GM18511 (cell line): ENCODE results near the gene PTF1A.

Experiments
- ATAC-seq: cut with Tn5 transposase; IDR thresholded peaks from one replicate; pipeline ENCODE4 v1.9.1; 2021; ENCODE audit warnings: mild to moderate bottlenecking, moderate library complexity; ENCODE audit not compliant: unreplicated experiment

The PTF1A gene

DNA sequence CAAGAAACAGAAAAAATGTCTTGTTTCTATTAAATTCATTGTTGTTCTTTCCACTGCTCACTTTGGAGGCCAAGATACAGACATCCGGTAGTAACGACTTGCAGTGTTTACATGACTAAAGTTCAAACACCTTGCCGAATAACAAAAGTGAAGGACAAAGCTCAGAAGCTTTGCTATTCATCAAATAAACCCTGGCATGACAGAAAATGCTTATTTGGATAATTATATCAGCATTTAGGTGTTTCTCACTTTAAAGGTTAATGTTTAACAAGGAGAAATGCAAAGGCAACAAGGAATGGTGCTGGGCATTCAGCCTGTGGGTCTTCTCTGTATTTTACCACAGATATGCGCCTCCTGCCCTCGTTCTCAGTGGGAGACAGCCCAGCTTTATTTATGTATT, 5.4 kb upstream of the PTF1A start:
- ATAC-seq, result no peak

DNA sequence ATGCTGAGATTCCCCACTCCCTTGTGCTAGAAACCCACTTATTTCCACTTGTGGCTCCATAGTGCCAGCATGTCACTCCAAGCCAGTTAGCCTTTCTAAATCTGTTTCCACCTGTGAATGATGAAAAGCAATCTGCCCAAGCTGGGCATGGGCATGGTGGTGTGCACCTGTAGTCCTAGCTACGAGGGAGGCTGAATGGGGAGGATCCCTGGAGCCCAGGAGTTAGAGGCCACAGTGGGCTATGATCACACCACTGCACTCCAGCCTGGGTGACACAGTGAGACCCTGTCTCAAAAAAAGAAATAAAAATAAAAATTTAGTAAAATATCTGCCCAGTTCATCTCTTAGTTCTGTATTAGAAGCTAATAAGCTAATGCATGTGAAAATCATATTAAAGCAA, 5.0 kb upstream of the PTF1A start:
- ATAC-seq, result no peak

DNA sequence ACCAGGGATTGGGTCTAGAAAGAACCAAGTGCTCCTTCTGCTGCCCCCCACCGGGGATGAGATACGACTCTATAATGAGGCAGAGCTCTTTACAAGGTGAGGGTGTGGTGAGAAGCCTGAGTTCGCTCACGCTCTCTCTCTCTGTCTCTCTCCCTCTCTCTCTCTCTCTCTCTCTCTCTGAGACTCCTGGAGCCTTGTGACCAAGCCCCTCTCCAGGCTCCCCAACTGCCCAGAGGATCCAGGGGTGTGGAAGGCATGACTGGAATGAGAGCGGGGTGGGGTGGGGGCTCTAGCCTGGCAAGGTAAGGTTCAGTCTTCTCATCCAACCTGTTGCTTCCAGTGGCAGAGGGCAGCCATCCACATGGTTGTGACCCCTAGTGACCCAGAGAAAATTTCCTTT, 3.1 kb upstream of the PTF1A start:
- ATAC-seq, result no peak

DNA sequence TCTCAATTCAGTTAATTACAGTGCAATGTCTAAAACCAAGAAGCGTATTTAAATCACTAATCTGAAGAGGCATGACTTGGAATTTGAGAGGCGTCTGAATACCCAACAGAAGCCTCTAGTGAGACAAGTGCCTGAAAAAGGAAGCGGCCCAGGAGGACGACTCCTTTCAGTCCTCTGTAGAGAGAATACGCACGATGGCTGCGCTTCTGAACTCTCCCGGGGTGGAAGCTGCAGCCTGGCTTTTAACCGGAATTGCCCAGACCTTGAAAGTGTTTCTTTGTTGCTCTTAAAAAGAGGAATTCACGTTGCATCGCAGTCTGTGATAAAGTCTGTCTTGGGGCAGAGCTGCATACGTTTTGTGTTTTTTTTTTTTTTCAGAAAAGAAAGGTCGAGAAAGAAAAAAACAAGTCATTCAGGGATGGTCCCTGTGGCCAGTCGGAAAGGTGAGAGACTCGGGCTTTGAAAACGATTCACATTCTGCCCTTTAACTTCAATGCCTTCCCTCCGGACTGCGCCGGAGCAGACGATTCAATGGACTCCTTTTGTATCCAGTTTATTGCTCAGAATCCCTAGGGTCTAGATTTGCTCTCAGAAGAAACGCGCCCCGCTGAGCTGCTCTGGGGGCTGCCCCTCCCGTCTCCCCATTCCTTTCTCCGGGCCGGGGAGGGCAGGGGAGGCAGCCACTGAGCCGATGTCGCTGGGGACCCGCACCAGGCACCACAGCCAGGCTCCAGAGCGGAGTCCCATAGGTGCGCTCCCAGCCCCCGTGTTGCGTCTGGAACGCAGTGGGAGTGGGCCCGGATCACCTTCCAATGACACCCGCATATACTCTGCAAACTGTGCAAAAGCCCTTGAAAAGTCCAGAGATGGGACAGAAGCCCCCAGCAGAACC, 994 bp upstream of the PTF1A start:
- no peak for ATAC-seq

DNA sequence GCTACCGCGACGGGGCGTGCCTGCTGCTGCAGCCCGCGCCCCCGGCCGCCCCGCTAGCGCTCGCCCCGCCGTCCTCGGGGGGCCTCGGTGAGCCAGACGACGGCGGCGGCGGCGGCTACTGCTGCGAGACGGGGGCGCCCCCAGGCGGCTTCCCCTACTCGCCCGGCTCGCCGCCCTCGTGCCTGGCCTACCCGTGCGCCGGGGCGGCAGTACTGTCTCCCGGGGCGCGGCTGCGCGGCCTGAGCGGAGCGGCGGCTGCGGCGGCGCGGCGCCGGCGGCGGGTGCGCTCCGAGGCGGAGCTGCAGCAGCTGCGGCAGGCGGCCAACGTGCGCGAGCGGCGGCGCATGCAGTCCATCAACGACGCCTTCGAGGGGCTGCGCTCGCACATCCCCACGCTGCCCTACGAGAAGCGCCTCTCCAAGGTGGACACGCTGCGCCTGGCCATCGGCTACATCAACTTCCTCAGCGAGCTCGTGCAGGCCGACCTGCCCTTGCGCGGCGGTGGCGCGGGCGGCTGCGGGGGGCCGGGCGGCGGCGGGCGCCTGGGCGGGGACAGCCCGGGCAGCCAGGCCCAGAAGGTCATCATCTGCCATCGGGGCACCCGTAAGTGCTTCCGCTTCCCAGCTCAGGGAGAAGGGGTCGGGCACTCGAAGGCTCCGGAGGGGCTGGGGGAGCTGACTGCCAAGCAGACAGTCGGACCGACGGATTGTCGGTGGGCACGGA, 761 bp downstream of the PTF1A start:
- no peak for ATAC-seq

DNA sequence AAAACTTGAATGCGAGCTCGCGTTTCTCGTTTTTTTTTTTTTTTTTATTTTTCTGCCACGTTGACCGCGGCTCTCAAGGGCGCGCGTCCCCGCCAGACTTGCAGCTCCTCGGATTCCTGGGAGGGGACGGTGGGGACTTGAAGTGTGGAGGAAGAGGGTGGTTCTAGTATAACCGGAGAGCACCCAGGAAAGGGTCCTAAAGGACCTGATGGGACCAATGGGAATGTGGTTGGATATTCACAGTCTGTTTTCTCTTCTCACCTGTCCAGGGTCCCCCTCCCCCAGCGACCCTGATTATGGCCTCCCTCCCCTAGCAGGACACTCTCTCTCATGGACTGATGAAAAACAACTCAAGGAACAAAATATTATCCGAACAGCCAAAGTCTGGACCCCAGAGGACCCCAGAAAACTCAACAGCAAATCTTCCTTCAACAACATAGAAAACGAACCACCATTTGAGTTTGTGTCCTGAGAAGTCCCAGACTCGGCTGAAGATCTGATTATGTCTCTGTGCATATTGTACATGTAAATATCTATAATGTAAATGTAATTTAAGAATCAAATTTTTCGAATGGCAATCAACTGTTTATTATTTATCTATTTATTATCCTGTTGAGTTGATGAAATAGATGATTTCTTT, 1.4 kb downstream of the PTF1A start:
- no peak for ATAC-seq

DNA sequence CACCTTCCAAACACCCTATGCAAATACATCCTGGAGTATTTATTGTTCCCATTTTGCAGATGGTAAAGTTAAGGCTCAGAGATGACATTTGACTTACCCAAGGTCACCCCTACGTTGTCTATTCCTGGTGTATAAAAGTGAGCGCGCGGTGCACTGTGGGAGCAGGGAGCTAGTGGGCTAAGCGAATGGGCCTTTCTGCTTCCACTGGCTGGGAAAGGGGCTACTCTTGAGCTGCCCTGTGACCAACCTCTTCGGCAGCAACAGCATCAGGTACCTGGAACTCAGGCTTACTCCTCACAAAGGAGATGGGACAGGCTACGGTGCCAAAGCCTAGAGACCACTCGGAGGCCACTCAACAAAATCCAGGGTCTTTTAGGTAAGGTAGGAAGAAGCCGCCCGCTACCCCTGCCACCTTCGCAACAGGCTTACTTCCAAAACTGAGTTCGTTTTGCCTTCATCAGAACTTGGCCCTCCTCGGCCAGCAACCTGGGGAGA, 2.4 kb downstream of the PTF1A start:
- no peak for ATAC-seq

DNA sequence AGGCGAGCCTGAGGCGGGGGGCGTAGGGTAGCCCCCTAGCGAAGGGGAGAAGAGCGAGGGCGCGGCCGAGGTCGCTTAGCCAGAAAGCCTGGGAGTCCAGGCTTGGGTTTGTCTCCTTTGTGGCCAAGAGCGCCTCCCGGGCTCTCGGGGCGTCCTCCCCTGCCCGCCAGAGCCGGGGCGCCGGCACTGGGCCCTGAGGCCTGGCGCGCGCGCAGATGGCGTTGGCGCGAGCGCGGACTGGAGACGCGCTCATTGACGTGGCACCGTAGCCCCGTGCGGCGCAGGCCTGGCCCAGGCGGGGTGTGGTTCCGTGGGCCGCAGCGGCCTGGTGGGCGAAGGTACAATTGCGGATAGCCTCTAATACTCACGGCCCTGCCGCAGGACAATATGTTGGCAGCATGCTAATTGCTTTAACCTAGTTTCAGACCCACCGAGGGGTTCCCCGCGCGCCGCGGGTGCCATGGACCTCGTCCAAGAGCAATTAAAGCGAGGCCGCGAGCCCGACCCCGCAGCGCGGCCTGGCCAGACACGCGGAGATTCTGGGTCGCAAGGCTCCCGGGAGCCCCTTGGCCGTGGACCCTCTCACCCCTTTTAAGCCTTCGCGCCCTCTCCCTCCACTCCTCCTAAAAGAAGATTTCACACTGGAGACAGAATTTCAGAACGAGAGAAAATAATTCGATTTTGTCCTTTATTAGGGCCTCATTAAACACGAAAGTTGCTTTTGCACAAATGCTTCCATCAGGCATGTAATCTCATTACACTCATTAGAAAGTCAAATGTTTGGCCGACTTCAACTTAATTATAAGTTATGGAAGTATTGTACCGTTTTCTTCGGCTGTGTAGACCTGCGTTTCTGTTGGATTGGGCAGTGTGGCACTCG, 3.1 kb downstream of the PTF1A start:
- ATAC-seq, result no peak

DNA sequence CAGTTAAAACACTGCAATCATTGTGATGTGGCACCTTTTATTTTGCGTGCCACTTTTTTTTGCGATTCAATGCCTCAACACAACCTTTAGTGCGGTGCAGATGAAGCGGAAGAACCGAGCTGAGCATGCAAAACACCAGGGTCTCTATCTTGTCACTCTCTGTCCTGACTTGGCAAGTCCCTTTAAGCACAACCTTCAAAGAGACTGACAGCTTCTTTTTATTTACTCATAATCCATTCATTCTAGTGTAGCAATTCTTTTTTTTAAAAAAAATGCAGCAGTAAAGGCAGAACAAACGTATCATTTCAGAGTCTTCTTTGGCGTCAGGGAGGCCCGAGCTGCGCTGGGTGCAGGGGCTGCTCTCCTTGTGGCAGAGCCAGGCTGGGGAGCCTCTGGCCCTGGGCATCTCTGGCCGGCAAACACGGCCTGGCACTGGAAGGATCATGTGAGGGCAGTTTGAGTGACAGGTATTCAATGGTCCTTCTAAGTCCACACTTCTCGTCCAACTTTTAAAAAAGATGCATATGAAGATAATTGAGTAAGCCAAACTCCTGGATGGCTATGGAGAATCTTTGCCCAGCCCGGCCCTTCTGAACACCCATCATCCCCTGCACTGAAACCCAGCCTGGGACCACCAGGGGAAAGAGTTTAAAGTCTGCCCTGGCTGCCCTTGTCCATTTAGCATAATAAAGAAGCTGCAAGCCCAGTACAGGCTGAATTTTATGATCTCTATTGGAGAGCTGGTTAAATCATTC, 3.9 kb downstream of the PTF1A start:
- no peak for ATAC-seq

DNA sequence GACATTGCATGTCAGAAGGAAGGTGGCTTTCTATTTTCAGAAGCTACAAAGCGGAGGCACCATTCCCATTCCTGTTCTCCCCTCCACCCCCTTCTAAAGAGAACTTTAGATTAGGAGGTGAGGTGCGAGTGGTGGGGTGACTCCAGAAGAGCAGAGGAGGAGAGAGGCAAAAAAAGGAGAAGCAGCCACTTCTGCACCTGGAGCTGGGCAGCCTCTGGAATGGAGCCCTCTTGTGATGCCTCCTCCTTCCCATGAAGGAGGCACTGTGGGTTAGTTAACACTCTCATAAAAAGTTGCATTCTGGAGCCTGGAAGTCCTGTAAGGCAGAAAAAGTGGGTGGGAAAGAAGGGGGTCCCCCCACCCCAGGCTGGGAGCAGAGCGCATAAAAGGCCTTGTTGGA, 4.8 kb downstream of the PTF1A start:
- ATAC-seq, result no peak

DNA sequence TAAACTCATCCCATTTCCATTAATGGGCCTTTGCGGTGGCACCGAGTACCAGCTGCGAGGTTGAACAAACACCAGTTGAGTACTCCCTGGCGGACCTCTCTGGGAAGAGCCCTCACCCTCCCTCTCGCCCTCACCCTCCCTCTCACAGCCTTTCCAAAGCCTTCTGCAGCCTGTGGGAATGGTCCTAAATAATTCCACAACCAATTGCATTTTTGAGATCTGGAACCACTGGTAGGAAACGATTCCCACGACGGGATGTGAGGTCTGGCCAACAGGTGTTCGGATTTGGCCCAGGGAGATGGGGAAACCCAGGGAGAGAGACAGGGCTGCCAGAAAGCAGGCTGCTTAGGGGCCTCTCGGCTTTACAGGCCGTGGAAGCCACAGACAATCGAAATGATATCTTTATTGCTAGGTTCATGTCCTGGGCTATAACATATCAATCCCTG, 5.3 kb downstream of the PTF1A start:
- ATAC-seq, result no peak

DNA sequence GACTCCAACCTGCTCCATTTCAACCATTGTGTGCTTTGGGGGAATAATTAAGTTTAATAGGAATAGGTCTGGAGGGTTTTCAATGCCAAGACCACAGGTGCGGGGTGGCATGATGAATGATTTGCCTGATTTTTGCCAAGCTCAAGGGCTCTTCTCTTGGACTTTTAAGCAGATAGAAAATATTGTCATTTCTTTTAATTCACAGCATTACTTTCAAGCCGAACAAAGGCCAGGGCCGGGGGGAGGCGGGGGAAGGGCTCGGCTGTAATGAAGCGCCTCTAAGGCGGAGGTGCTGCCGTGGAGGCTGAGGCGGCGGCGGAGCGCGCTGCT, 6.5 kb downstream of the PTF1A start:
- no peak for ATAC-seq

DNA sequence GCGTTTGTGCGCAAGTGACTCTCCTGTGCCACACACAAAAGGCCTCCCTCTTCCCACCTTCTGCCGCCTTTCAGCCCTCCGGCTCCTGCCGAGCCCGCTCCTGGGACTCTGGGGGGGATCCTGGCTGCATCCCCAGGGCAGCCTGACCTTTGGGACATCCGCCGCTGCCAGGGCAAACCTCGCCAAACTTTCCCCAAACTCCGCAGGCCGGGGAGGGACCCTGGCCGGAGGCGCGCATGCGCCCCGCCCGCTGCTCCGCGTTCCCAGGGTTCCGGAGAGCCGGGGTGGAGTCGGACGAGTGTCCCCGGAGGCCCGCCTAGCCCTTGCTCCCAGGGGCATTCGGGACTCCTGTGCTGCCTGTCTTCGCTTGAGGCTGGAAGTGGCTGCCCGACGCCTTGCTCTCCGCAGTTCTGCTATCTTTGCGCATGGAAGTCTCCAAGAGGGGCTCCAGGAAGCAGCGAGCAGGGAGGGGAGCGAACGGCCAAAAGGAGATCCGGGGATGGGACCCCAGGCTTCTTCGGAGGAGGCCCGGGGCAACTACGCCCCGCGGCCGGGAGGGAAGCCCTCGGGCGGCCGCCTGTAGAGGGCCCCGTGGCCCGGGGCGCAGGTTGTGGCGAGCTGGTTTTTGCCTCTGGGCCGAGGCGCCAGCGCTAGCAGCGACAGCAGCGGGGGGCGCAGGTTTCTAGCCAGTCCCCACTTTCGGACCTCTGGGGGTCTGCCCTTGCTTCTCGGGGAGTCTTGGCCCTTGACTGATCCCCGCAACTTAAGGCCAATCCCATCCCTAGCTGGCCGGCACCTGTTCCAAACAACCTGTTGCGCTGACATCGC, 7.0 kb downstream of the PTF1A start:
- ATAC-seq, result no peak

DNA sequence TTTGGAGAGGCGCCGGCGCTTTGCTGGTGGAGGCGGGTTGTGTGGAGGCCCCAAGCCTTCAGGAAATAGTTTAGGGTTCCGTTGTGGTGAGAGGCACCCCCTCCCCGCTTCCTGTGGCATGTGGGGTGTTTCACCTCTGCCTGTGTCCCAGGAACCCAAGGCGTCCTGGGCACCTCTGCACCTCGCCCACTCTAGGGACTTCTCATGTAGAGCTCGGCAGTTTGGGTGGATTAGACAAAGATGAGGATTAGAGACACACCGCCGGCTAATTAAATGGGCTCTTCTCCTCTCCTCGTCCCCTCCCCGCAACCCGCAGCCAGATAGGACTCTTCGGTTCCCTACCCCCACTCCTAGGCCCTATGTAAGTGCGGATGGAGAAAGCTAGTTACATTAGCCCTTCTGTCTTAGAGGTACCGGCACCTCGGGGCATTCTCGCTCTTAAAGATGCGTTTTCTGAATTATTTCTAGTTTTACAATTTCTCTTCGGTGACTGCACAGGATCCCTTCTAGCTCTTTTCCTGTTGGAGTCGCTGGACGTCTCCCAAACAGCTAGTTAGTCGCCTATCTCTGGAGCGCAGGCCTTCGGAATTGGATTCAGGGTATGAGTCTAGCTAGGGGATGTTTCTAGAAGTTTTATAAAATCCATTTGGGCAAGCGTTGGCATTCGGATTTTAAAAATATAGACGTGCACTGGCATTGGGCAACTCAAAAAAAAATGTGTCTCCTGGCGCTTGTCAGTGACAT, 7.8 kb downstream of the PTF1A start:
- ATAC-seq, result no peak

DNA sequence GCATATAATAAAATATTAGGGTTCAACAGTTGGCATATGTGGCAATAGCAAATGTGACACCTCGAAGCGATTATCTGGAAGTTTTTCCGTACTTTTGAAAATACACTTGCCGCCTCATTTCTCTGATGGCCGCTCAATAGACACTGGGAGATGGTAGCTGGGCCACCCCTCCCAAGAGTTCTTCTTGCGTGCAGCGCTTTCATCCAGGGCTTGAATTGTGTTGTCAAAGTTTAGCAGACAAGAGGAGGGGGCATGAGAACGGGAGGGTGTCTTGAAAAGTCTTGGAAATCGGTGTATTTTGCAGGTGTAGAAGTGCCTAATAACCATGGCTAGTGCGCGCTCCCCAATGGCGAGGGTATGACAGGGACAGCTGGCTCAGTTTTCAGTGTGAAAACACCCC, 8.5 kb downstream of the PTF1A start:
- ATAC-seq, result no peak

DNA sequence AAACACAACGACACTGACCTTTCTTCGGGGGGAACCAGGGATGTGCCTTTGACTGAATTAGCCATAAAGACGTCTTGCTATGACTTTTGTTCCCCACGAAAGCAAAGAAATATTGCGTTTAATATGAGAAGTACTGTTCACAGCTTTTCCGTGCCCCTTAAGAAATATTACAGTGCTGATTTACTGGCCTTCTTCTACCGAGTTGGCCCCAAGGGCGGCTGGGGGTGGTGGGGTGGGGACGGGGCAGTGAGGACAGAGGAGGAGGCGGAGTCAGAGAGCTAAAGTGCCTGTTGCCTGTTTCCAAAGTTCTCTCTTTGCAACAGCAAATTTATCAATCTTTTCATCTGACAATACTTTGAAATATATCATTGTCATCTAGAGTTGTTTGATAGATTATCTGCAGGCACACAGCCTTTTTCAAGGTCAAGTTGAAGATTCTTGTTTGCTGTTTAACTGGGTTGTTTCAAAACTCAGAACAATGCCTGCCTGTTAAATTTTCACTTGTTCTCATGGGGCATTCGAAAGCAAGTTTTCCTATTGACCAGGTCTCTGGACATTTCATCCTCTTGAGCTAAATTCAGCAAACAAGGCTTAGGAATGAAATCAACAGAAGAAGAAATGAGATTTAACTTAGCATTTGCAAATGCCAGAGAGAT, 9.0 kb downstream of the PTF1A start:
- no peak for ATAC-seq

DNA sequence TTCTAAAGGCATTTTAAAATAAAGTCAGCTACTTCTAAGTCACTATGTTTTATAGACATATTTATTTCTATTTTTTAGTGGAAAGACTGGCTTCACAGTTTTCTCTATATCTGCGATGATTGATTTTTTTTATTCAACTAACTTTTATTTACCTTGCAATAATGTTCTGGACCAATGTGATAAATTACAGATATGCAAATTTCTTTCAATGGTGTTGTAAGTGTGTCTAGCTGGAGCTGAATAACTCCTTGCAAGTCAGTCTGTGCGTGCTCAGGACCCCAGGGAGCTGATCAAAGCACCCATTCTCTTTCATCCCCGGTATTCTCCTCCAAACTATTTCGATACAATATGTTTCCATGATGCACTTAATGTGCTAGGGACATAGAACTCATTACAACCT, 9.7 kb downstream of the PTF1A start:
- ATAC-seq, result no peak

DNA sequence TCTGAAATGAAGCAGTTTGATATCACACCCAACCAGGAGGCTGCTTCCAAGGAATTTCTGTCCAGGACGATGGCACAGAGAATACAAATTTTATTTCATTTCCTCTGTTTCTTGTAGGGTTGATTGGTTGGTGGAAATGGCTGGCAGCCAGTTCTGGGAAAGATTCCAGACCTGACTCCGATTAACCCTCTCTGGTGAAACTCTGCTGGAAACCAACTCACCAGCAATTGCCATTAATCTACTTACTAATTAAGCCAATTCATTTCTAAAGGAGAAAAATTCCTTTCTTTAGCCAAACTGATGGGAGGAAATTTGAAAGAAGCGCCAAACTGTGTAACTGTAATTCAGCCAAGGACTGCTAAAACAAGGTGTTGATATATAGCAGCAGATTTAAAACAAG, 10.7 kb downstream of the PTF1A start:
- no peak for ATAC-seq
